Glutamatergic neuron (in vitro differentiated cells): ENCODE data around the gene KRT76. TPM values are rescaled to one million over a fixed set of nuclear protein-coding genes. Genes with fewer than 3 reads are reported as not detected.

Experiments used
- DNase-seq: peaks from one replicate; pipeline ENCODE4 v3.0.0; 2022
- H3K27ac Mint-ChIP-seq: one replicate; pipeline ENCODE4 v1.8.0; 2020; ENCODE audit warnings: mild to moderate bottlenecking, mixed read lengths, inconsistent platforms; ENCODE audit not compliant: unreplicated experiment
- H3K27me3 Mint-ChIP-seq: one replicate; pipeline ENCODE4 v1.8.0; 2020; ENCODE audit warnings: mild to moderate bottlenecking, moderate library complexity, mixed read lengths, inconsistent platforms; ENCODE audit not compliant: unreplicated experiment
- H3K36me3 Mint-ChIP-seq: one replicate; pipeline ENCODE4 v1.8.0; 2020; ENCODE audit warnings: mild to moderate bottlenecking, mixed read lengths, inconsistent platforms; ENCODE audit not compliant: unreplicated experiment
- H3K4me1 Mint-ChIP-seq: one replicate; pipeline ENCODE4 v1.8.0; 2020; ENCODE audit warnings: mild to moderate bottlenecking, low read depth, mixed read lengths, inconsistent platforms; ENCODE audit not compliant: unreplicated experiment
- H3K4me3 Mint-ChIP-seq: one replicate; pipeline ENCODE4 v1.8.0; 2020; ENCODE audit warnings: mild to moderate bottlenecking, mixed read lengths, inconsistent platforms; ENCODE audit not compliant: unreplicated experiment
- H3K9me3 Mint-ChIP-seq: one replicate; pipeline ENCODE4 v1.8.0; 2020; ENCODE audit warnings: mild to moderate bottlenecking, moderate library complexity, mixed read lengths, inconsistent platforms; ENCODE audit not compliant: unreplicated experiment
- CTCF ChIP-seq: fragments of 200-600 bp; sonication (generic); IDR thresholded peaks from one replicate; pipeline ENCODE4 v1.5.0; 2021; ENCODE audit not compliant: partially characterized antibody, unreplicated experiment
- total RNA-seq: library from RNA; stranded (reverse); fragmentation: NEBNext Ultra II Directional; extraction: Animal tissue kit (Norgen Biotek cat#: 25700); gene quantifications from one replicate; pipeline ENCODE4 v1.2.1, GENCODE V29; 2021; ENCODE audit not compliant: unreplicated experiment

KRT76 gene
- total RNA-seq, 1 donor from 2014 or later: not detected

GRCh38 chr12:52739963-52740362 lies 37.2 kb downstream of the KRT76 start:
- TF ChIP-seq CTCF: no peak
- Mint-ChIP-seq H3K4me3 (no peak overlapping the region), H3K9me3 (no peaks in the 10 kb centered on the region)

GRCh38 chr12:52735816-52736632 lies 41.1 kb downstream of the KRT76 start:
- Mint-ChIP-seq H3K4me3 (no peak overlapping the region), H3K9me3 (peaks cover 4% of the 10 kb centered on the region)
- no peak for DNase-seq

More at GRCh38 chr12:52739963-52740362, 37.2 kb downstream of the KRT76 start:
- peaks cover 5% of the 10 kb centered on the region for H3K27me3 Mint-ChIP-seq
- H3K4me1 Mint-ChIP-seq: no peaks in the 10 kb centered on the region
- no peaks in the 10 kb centered on the region for H3K36me3 Mint-ChIP-seq
- H3K27ac Mint-ChIP-seq: no peak overlapping the region
- no peak for DNase-seq

GRCh38 chr12:52735106-52735505 lies 42.0 kb downstream of the KRT76 start:
- no peaks in the 10 kb centered on the region for H3K4me1 Mint-ChIP-seq
- peaks cover 3% of the 10 kb centered on the region for H3K36me3 Mint-ChIP-seq
- H3K9me3 Mint-ChIP-seq: peaks cover 4% of the 10 kb centered on the region
- no peak for TF ChIP-seq CTCF
- H3K27ac Mint-ChIP-seq: no peak overlapping the region
- H3K4me3 Mint-ChIP-seq: no peak overlapping the region
- DNase-seq: no peak
- peaks cover 4% of the 10 kb centered on the region for H3K27me3 Mint-ChIP-seq

More at GRCh38 chr12:52735816-52736632, 41.1 kb downstream of the KRT76 start:
- Mint-ChIP-seq H3K36me3 (peaks cover 3% of the 10 kb centered on the region), H3K27me3 (peaks cover 4% of the 10 kb centered on the region), H3K4me1 (no peaks in the 10 kb centered on the region), H3K27ac (no peak overlapping the region)
- TF ChIP-seq CTCF: no peak

- TF ChIP-seq CTCF: no peak
- Mint-ChIP-seq H3K27me3 (peaks cover 7% of the 10 kb centered on the region), H3K4me1 (no peaks in the 10 kb centered on the region), H3K27ac (no peak overlapping the region), H3K4me3 (no peak overlapping the region), H3K9me3 (peaks cover 4% of the 10 kb centered on the region), H3K36me3 (peaks cover 3% of the 10 kb centered on the region)
- DNase-seq: no peak
Observed at GRCh38 chr12:52730793-52731192, 46.4 kb downstream of the KRT76 start.

GRCh38 chr12:52730383-52730782 lies 46.8 kb downstream of the KRT76 start:
- no peak overlapping the region for H3K4me3 Mint-ChIP-seq
- TF ChIP-seq CTCF: no peak

More at GRCh38 chr12:52730383-52730782, 46.8 kb downstream of the KRT76 start:
- Mint-ChIP-seq H3K9me3 (peaks cover 4% of the 10 kb centered on the region), H3K27ac (no peak overlapping the region), H3K36me3 (peaks cover 3% of the 10 kb centered on the region), H3K27me3 (peaks cover 7% of the 10 kb centered on the region), H3K4me1 (no peaks in the 10 kb centered on the region)
- no peak for DNase-seq
